ENCODE results near the gene USH2A. TPM values are rescaled to one million over a fixed set of nuclear protein-coding genes. Genes with fewer than 3 reads are reported as not detected.

Gene USH2A
- polyA plus RNA-seq, 3 donors, result not detected

DNA sequence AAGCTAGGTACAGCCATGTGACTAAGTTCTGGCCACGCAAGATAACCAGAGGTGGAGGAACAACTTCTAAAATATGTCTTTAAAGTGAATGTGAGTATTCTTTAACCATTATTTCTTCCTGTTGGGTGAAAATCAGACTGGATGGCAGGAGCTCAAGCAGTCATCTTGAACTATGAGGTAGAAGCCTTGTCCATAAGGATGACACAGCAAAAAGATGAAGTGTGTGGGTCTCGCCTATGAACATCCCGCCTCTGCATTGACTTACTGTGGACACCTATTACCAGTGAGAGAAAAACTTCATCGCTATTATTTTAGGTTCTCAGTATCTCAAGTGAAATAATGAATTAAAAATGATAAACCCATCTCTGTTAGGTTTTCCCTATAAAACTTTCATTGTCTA is 365.3 kb downstream of the USH2A start:
- Histone ChIP-seq H3K27me3 (ENCODE audit: control insufficient read depth in 2 of 2, insufficient read depth in 2 of 2, low read length in 2 of 2) (no peaks in the 10 kb centered on the region), H3K4me1 (ENCODE audit: control insufficient read depth in 1 of 2, insufficient read depth in 2 of 2, low read length in 2 of 2) (no peaks in the 10 kb centered on the region), H2AFZ (ENCODE audit: insufficient read depth, low read depth, low read length, poor library complexity, severe bottlenecking) (no peak overlapping the region), H4K20me1 (ENCODE audit: insufficient read depth, low read length) (no peaks in the 10 kb centered on the region), H3K9me3 (replicated peaks in 1 of 2; ENCODE audit: control insufficient read depth in 1 of 2, insufficient read depth in 1 of 2, low read length in 2 of 2) (no peaks in the 10 kb centered on the region), H3K4me2 (replicated peaks; ENCODE audit: extremely low read depth, low read length, poor library complexity, severe bottlenecking) (no peak overlapping the region), H3K4me3 (replicated peaks in 1 of 3; ENCODE audit: low read depth in 2 of 3, low read length in 3 of 3) (no peak overlapping the region), H3K36me3 (replicated peaks in 1 of 2; ENCODE audit: control insufficient read depth in 1 of 2, insufficient read depth in 2 of 2, low read length in 2 of 2) (no peaks in the 10 kb centered on the region), H3K27ac (ENCODE audit: low read depth in 1 of 2, low read length in 2 of 2) (no peak overlapping the region), H3K9ac (ENCODE audit: insufficient read depth, low read length, poor library complexity, severe bottlenecking) (no peak overlapping the region), H3K79me2 (ENCODE audit: insufficient read depth, low read length) (no peaks in the 10 kb centered on the region)
- no peak overlapping the region for H3K4me3 Mint-ChIP-seq
- TF ChIP-seq, protein P1, sequence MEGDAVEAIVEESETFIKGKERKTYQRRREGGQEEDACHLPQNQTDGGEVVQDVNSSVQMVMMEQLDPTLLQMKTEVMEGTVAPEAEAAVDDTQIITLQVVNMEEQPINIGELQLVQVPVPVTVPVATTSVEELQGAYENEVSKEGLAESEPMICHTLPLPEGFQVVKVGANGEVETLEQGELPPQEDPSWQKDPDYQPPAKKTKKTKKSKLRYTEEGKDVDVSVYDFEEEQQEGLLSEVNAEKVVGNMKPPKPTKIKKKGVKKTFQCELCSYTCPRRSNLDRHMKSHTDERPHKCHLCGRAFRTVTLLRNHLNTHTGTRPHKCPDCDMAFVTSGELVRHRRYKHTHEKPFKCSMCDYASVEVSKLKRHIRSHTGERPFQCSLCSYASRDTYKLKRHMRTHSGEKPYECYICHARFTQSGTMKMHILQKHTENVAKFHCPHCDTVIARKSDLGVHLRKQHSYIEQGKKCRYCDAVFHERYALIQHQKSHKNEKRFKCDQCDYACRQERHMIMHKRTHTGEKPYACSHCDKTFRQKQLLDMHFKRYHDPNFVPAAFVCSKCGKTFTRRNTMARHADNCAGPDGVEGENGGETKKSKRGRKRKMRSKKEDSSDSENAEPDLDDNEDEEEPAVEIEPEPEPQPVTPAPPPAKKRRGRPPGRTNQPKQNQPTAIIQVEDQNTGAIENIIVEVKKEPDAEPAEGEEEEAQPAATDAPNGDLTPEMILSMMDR (IDR thresholded peaks at IDR 0.05), result no peak
- WGBS (ENCODE audit: insufficient coverage), result no CpG with 5 or more reads among the region's 4 CpGs
- intact Hi-C loops (cut with micrococcal nuclease), result no loop called here
- no peaks in the 10 kb centered on the region for H3K27me3 Mint-ChIP-seq (ENCODE audit: low read depth in 3 of 3)
- DNase-seq, result no peak
- no peaks in the 10 kb centered on the region for H3K36me3 Mint-ChIP-seq
- H3K4me1 Mint-ChIP-seq, result no peaks in the 10 kb centered on the region
- H3K27ac Mint-ChIP-seq, result no peak overlapping the region
- H3K9me3 Mint-ChIP-seq, result peaks cover 0 to 2% (median 0%) of the 10 kb centered on the region in 7 donors

DNA sequence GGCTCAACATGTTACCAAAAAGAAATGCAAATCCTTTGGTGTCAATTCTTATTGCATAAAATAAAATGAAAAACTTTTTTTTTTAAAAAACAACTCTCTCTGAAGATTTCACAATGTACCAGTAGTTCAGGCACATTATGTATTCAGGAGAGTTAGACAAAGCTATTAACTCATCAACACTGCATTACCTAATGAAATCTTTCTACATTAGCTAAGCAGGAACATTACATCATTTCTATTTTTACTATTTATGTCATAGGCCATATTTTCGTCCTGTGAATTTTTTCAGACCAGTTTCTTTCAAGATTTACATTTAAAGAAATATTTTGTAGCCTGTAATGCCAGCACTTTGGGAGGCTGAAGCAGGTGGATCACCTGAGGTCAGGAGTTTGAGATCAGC is 366.2 kb downstream of the USH2A start:
- Histone ChIP-seq H3K4me1 (ENCODE audit: control insufficient read depth in 1 of 2, insufficient read depth in 2 of 2, low read length in 2 of 2) (no peaks in the 10 kb centered on the region), H3K79me2 (ENCODE audit: insufficient read depth, low read length) (no peaks in the 10 kb centered on the region), H4K20me1 (ENCODE audit: insufficient read depth, low read length) (no peaks in the 10 kb centered on the region), H3K9ac (ENCODE audit: insufficient read depth, low read length, poor library complexity, severe bottlenecking) (no peak overlapping the region), H3K4me3 (replicated peaks in 1 of 3; ENCODE audit: low read depth in 2 of 3, low read length in 3 of 3) (no peak overlapping the region), H3K4me2 (replicated peaks; ENCODE audit: extremely low read depth, low read length, poor library complexity, severe bottlenecking) (no peak overlapping the region), H3K36me3 (replicated peaks in 1 of 2; ENCODE audit: control insufficient read depth in 1 of 2, insufficient read depth in 2 of 2, low read length in 2 of 2) (no peaks in the 10 kb centered on the region), H3K27ac (ENCODE audit: low read depth in 1 of 2, low read length in 2 of 2) (no peak overlapping the region), H3K9me3 (replicated peaks in 1 of 2; ENCODE audit: control insufficient read depth in 1 of 2, insufficient read depth in 1 of 2, low read length in 2 of 2) (no peaks in the 10 kb centered on the region), H2AFZ (ENCODE audit: insufficient read depth, low read depth, low read length, poor library complexity, severe bottlenecking) (no peak overlapping the region), H3K27me3 (ENCODE audit: control insufficient read depth in 2 of 2, insufficient read depth in 2 of 2, low read length in 2 of 2) (no peaks in the 10 kb centered on the region)
- DNase-seq, result no peak
- peaks cover 0 to 2% (median 0%) of the 10 kb centered on the region in 7 donors for H3K9me3 Mint-ChIP-seq
- no peaks in the 10 kb centered on the region for H3K4me1 Mint-ChIP-seq
- TF ChIP-seq, protein P1 (IDR thresholded peaks at IDR 0.05), result no peak
- no peak overlapping the region for H3K27ac Mint-ChIP-seq
- no peaks in the 10 kb centered on the region for H3K36me3 Mint-ChIP-seq
- no peak overlapping the region for H3K4me3 Mint-ChIP-seq
- no peaks in the 10 kb centered on the region for H3K27me3 Mint-ChIP-seq (ENCODE audit: low read depth in 3 of 3)
- intact Hi-C loops (cut with micrococcal nuclease), result no loop called here
- WGBS (ENCODE audit: insufficient coverage), result no CpG with 5 or more reads among the region's 1 CpG
